CD4-positive, alpha-beta memory T cell (primary cell): ENCODE measurements around the gene SYCE1L. TPM values are rescaled to one million over a fixed set of nuclear protein-coding genes. Genes with fewer than 3 reads are reported as not detected.

Experiments
- CTCF ChIA-PET: fragments of 350-600 bp; sonication (Branson Sonifier 250); formaldehyde crosslinking; loops from one replicate; lab custom pipeline; 2021; ENCODE audit warnings: inconsistent platforms; ENCODE audit not compliant: partially characterized antibody; lab: Charles Lee
- POLR2A ChIA-PET: fragments of 350-600 bp; sonication (Branson Sonifier 250); formaldehyde crosslinking; loops from one replicate; lab custom pipeline; 2021; ENCODE audit not compliant: partially characterized antibody; lab: Charles Lee
- DNase-seq, 5 donors: peaks; one replicate each; pipeline versions ENCODE4 v3.0.0 to v3.0.0-alpha.2; 2020 to 2022; ENCODE audit warnings: mixed read lengths in 1 of 5
- H3K27ac ChIP-seq: one replicate; pipeline ENCODE4 v1.7.0; 2013; ENCODE audit warnings: low read depth, low read length
- H3K27me3 ChIP-seq: 2 replicates; pipeline ENCODE4 v1.7.0; 2013; ENCODE audit warnings: mild to moderate bottlenecking, low read length, moderate library complexity; ENCODE audit not compliant: insufficient read depth
- H3K36me3 ChIP-seq: 2 replicates; pipeline ENCODE4 v1.7.0; 2013; ENCODE audit warnings: mild to moderate bottlenecking, low read length, moderate library complexity; ENCODE audit not compliant: insufficient read depth
- H3K4me1 ChIP-seq: 2 replicates; pipeline ENCODE4 v1.7.0; 2013; ENCODE audit warnings: mild to moderate bottlenecking, low read length, moderate library complexity; ENCODE audit not compliant: insufficient read depth
- H3K4me3 ChIP-seq, 2 donors: one replicate each; pipeline ENCODE4 v1.7.0; 2013; ENCODE audit warnings: low read length in 2 of 2, mild to moderate bottlenecking in 1 of 2
- H3K9me3 ChIP-seq, 2 donors: one replicate each; pipeline ENCODE4 v1.7.0; 2013; ENCODE audit warnings: low read length in 2 of 2, control low read depth in 1 of 2; ENCODE audit not compliant: control insufficient read depth in 1 of 2
- H3K27ac Mint-ChIP-seq, 7 donors: one replicate each; pipeline ENCODE4 v1.8.0; 2020 to 2021; ENCODE audit warnings: mixed read lengths in 7 of 7, mild to moderate bottlenecking in 6 of 7, inconsistent platforms in 3 of 7, moderate library complexity in 3 of 7
- H3K27me3 Mint-ChIP-seq, 2 donors: one replicate each; pipeline ENCODE4 v1.8.0; 2020 to 2021; ENCODE audit warnings: mixed read lengths in 2 of 2
- H3K36me3 Mint-ChIP-seq, 2 donors: one replicate each; pipeline ENCODE4 v1.8.0; 2020 to 2021; ENCODE audit warnings: mixed read lengths in 2 of 2, inconsistent platforms in 1 of 2, mild to moderate bottlenecking in 1 of 2
- H3K4me1 Mint-ChIP-seq, 4 donors: one replicate each; pipeline ENCODE4 v1.8.0; 2020 to 2021; ENCODE audit warnings: mixed read lengths in 4 of 4, mild to moderate bottlenecking in 1 of 4
- H3K4me3 Mint-ChIP-seq, 8 donors: one replicate each; pipeline ENCODE4 v1.8.0; 2020 to 2021; ENCODE audit warnings: mixed read lengths in 8 of 8, mild to moderate bottlenecking in 7 of 8, moderate library complexity in 6 of 8, inconsistent platforms in 3 of 8
- H3K9me3 Mint-ChIP-seq, 8 donors: one replicate each; pipeline ENCODE4 v1.8.0; 2020 to 2021; ENCODE audit warnings: mixed read lengths in 8 of 8, mild to moderate bottlenecking in 5 of 8, inconsistent platforms in 3 of 8, moderate library complexity in 1 of 8
- intact Hi-C: fragments of 100-400 bp; cut with micrococcal nuclease; formaldehyde crosslinking; loops from one replicate; pipeline ENCODE4 v1.15.1; 2023
- polyA plus RNA-seq, 2 donors: library from polyadenylated mRNA; unstranded; fragments of 300-500 nt; fragmentation: Illumina TruSeq; gene quantifications; one replicate each; pipeline ENCODE4 v1.2.3, GENCODE V29; 2021
- total RNA-seq, 2 experiments: library from RNA; stranded (reverse); gene quantifications; one replicate each; pipeline ENCODE4 v1.2.3, GENCODE V29; 2021

The SYCE1L gene
- total and polyA plus RNA-seq, 4 experiments from 2014 or later, result 1.9 to 16.0 (median 8.9) TPM

DNA sequence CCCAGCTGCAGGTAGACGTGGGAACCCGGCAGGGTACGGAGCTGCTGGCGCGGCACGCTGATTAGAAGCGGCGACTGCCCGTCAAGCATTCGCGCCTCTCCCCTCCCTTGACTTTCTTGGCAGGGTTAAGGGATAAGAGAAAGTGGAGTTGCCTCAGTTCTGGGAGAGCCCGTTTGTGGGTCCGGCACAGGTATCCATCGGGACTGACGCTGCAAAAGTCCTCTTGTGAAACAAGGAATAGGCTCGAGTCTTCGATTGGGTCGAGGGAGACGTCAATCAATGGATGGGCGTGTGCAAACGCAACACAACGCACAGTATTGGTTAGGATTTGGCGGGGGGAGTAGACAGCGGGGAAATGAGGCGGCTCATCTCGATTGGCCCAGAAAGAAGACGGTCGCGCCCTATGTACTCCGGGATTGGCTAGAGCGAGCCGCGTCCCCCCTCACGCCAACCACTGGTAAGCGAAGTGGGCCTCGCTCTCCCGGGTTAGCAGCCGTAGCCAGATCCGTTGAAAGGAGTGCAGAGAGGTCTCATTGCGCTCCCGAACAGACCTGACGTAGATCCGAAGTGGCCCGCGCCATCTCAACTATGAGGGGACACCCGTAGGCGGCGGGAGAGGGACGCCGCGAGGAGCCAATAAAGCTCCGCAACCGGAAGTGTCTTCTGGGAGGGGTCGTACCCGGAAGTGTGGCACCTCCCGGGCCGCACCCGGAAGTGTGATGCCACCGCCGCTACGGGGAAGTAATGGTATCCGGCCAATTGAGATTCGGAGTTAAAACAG lies 8.5 kb upstream of the SYCE1L start, which contains the start of gene MON1B:
Gene MON1B, plus strand, starts transcription at position 713 of the 781 bp plus-strand sequence. CDS start 296 bp downstream, outside the sequence.
- Histone ChIP-seq H3K9me3 (no peaks in the 10 kb centered on the region), H3K27me3 (no peaks in the 10 kb centered on the region), H3K4me1 (peaks cover 27% of the 10 kb centered on the region), H3K36me3 (peaks cover 17% of the 10 kb centered on the region), H3K4me3 (peak within 1 kb of the TSS; percentile 97 to 99), H3K27ac (peak within 1 kb of the TSS; percentile 93)
- peaks cover 31 to 50% (median 38%) of the 10 kb centered on the region in 4 donors for H3K4me1 Mint-ChIP-seq
- DNase-seq, result peak; percentile 97 to 98 (median 98)
- POLR2A ChIA-PET, result interaction anchor here (0.8 to 2.1 kb wide), 8 partner anchors 10 to 1757 kb away, joined by 3 to 27 read pairs (median 4); partner anchors contain the start of genes CFDP1, KARS1 and TERF2IP
- CTCF ChIA-PET, result interaction anchor here (0.5 kb wide), 1 partner anchor 1543 kb away, joined by 3 read pairs; the partner anchor contains the start of genes KARS1 and TERF2IP
- H3K27ac Mint-ChIP-seq, result peak within 1 kb of the TSS; percentile 98 to 100 (median 99)
- peaks cover 30 to 51% of the 10 kb centered on the region in 2 donors for H3K36me3 Mint-ChIP-seq
- H3K4me3 Mint-ChIP-seq, result peak within 1 kb of the TSS; percentile 94 to 100 (median 98)
- intact Hi-C loops, result loop anchor here (1.0 to 5.0 kb wide), 9 partner anchors 22 to 1758 kb away; partner anchors contain the start of genes ADAT1, CFDP1, KARS1 and NUDT7
- peaks cover 0 to 2% (median 0%) of the 10 kb centered on the region in 8 donors for H3K9me3 Mint-ChIP-seq
- no peaks in the 10 kb centered on the region for H3K27me3 Mint-ChIP-seq

DNA sequence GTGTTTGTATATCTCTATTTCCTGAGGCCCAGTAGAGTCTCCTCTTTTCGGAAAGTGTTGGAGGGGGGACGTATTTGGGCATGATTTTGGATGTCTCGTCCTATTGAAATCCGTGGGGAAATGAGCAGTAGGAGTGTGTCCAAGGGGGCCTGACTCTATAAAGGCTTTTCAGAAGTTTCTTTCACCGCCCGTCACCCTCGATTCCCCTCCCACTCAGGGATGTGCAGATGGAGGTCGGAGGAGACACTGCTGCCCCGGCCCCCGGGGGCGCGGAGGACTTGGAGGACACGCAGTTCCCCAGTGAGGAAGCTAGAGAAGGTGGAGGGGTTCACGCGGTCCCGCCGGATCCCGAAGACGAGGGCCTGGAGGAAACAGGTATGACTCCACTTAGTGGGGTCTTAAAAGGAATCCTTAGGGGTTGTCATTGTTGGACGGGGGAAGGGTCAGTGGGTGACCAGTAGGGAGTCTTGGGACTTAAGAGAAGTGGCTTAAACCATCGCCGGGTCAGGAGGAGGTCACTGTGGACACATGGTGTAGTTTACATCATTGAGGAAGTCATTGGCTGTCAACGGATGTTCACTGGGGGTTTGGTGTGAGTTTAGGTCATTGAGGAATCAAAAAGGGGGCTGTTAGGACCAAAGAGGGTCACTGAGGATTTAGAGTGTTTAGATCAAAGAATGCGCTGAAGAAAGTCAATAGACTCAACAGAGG lies 7.8 kb upstream of the SYCE1L start:
- H3K27me3 Mint-ChIP-seq, result no peaks in the 10 kb centered on the region
- Histone ChIP-seq H3K9me3 (no peaks in the 10 kb centered on the region), H3K4me3 (peak overlapping the region; percentile 97 to 99), H3K4me1 (peaks cover 27% of the 10 kb centered on the region), H3K36me3 (peaks cover 21% of the 10 kb centered on the region), H3K27ac (peak overlapping the region; percentile 93), H3K27me3 (no peaks in the 10 kb centered on the region)
- ChIA-PET POLR2A (interaction anchor here (0.8 to 2.1 kb wide), 8 partner anchors 10 to 1758 kb away, joined by 3 to 27 read pairs (median 4); partner anchors contain the start of genes CFDP1, KARS1 and TERF2IP), CTCF (interaction anchor here (0.5 kb wide), 1 partner anchor 1544 kb away, joined by 3 read pairs; the partner anchor contains the start of genes KARS1 and TERF2IP)
- H3K36me3 Mint-ChIP-seq, result peaks cover 33 to 58% of the 10 kb centered on the region in 2 donors
- H3K4me1 Mint-ChIP-seq, result peaks cover 31 to 50% (median 39%) of the 10 kb centered on the region in 4 donors
- H3K27ac Mint-ChIP-seq, result peak overlapping the region; percentile 98 to 100 (median 99)
- intact Hi-C loops, result loop anchor here (1.0 to 5.0 kb wide), 5 partner anchors 21 to 1759 kb away; partner anchors contain the start of genes CFDP1, KARS1, TERF2IP and TMEM170A
- DNase-seq, result peak in 2 of 5 donors; percentile 20 to 49
- peaks cover 0 to 2% (median 0%) of the 10 kb centered on the region in 8 donors for H3K9me3 Mint-ChIP-seq
- H3K4me3 Mint-ChIP-seq, result peak overlapping the region; percentile 94 to 100 (median 98)

DNA sequence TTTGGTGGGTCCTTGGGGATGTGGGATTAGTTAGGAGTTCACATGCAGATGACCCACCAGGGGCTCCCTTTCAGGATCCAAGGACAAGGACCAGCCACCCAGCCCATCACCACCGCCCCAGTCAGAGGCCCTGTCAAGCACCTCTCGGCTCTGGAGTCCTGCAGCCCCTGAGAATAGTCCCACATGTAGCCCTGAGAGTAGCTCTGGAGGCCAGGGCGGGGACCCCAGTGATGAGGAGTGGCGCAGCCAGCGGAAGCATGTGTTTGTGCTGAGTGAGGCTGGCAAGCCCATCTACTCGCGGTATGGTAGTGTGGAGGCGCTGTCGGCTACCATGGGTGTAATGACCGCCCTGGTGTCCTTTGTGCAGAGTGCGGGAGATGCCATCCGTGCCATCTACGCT lies 5.8 kb upstream of the SYCE1L start:
- Mint-ChIP-seq H3K9me3 (peaks cover 0 to 2% (median 0%) of the 10 kb centered on the region in 8 donors), H3K27ac (peak overlapping the region in 4 of 7 donors; percentile 52 to 100 (median 99)), H3K4me3 (peak overlapping the region in 5 of 8 donors; percentile 94 to 100 (median 98)), H3K27me3 (no peaks in the 10 kb centered on the region), H3K4me1 (peaks cover 31 to 50% (median 41%) of the 10 kb centered on the region in 4 donors), H3K36me3 (peaks cover 38 to 76% of the 10 kb centered on the region in 2 donors)
- no peak for DNase-seq
- Histone ChIP-seq H3K4me1 (peaks cover 27% of the 10 kb centered on the region), H3K27me3 (no peaks in the 10 kb centered on the region), H3K27ac (no peak overlapping the region), H3K4me3 (no peak overlapping the region), H3K36me3 (peaks cover 33% of the 10 kb centered on the region), H3K9me3 (no peaks in the 10 kb centered on the region)
- intact Hi-C loops, result loop anchor here (5.0 kb wide), 2 partner anchors 1731 to 1761 kb away; partner anchors contain the start of genes CFDP1 and TMEM170A
- CTCF ChIA-PET, result no interaction called here
- POLR2A ChIA-PET, result no interaction called here

DNA sequence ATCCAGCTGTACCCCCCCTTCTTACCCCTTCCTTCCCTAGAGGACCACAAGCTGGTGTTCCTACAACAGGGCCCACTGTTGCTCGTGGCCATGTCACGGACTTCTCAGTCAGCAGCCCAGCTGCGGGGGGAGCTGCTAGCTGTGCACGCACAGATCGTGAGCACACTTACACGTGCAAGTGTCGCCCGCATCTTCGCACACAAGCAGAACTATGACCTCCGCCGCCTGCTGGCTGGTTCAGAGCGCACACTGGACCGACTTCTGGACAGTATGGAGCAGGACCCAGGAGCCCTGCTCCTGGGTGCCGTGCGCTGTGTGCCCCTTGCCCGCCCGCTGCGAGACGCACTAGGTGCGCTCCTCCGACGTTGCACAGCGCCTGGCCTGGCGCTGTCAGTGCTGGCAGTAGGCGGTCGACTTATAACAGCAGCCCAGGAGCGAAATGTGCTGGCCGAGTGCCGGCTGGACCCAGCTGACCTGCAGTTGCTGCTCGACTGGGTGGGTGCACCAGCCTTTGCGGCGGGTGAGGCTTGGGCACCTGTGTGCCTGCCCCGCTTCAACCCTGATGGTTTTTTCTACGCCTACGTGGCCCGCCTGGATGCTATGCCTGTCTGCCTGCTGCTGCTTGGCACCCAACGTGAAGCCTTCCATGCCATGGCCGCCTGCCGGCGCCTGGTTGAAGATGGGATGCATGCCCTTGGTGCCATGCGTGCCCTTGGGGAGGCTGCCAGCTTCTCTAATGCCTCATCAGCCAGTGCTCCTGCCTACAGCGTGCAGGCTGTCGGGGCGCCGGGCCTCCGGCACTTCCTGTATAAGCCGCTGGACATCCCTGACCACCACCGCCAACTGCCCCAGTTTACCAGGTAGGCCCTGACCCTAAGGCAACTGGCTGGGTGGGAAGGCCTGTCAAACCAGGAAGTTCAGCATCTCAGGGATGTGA lies 4.6 kb upstream of the SYCE1L start:
- intact Hi-C loops, result loop anchor here (5.0 kb wide), 2 partner anchors 1732 to 1762 kb away; partner anchors contain the start of genes CFDP1 and TMEM170A
- Mint-ChIP-seq H3K36me3 (peaks cover 38 to 85% of the 10 kb centered on the region in 2 donors), H3K9me3 (peaks cover 0 to 2% (median 0%) of the 10 kb centered on the region in 8 donors), H3K27ac (peak overlapping the region in 1 of 7 donors; percentile 72), H3K27me3 (no peaks in the 10 kb centered on the region), H3K4me1 (peaks cover 28 to 42% (median 36%) of the 10 kb centered on the region in 4 donors), H3K4me3 (peak overlapping the region in 2 of 8 donors; percentile 54 to 100)
- peaks cover 44% of the 10 kb centered on the region for H3K36me3 ChIP-seq
- CTCF ChIA-PET, result no interaction called here
- H3K9me3 ChIP-seq, result no peaks in the 10 kb centered on the region
- no peaks in the 10 kb centered on the region for H3K27me3 ChIP-seq
- peaks cover 27% of the 10 kb centered on the region for H3K4me1 ChIP-seq
- H3K27ac ChIP-seq, result no peak overlapping the region
- POLR2A ChIA-PET, result no interaction called here
- H3K4me3 ChIP-seq, result no peak overlapping the region
- DNase-seq, result no peak

DNA sequence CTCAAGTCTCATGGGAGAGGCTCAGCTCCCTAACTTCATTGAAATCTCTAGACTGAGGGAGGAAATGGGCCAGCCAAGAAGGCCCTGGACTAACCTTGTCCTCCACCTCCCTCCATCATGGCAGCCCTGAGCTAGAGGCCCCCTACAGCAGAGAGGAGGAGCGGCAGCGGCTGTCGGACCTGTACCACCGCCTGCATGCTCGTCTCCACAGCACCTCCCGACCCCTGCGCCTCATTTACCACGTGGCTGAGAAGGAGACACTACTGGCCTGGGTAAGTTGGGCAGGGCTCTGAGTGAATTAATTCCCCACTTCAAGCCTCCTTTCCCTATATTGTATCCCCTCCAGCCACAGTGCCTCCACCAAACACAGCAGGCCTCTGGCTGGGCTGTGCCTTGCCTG lies 3.8 kb upstream of the SYCE1L start:
- Histone ChIP-seq H3K27me3 (no peaks in the 10 kb centered on the region), H3K27ac (no peak overlapping the region), H3K4me1 (peaks cover 27% of the 10 kb centered on the region), H3K36me3 (peaks cover 47% of the 10 kb centered on the region), H3K4me3 (no peak overlapping the region), H3K9me3 (no peaks in the 10 kb centered on the region)
- CTCF ChIA-PET, result no interaction called here
- Mint-ChIP-seq H3K27ac (peak overlapping the region in 3 of 7 donors; percentile 48 to 75 (median 59)), H3K36me3 (peaks cover 38 to 87% of the 10 kb centered on the region in 2 donors), H3K4me1 (peaks cover 28 to 41% (median 35%) of the 10 kb centered on the region in 4 donors), H3K9me3 (peaks cover 0 to 2% (median 0%) of the 10 kb centered on the region in 8 donors), H3K4me3 (peak overlapping the region in 1 of 8 donors; percentile 54), H3K27me3 (no peaks in the 10 kb centered on the region)
- intact Hi-C loops, result no loop called here
- DNase-seq, result no peak
- POLR2A ChIA-PET, result no interaction called here

DNA sequence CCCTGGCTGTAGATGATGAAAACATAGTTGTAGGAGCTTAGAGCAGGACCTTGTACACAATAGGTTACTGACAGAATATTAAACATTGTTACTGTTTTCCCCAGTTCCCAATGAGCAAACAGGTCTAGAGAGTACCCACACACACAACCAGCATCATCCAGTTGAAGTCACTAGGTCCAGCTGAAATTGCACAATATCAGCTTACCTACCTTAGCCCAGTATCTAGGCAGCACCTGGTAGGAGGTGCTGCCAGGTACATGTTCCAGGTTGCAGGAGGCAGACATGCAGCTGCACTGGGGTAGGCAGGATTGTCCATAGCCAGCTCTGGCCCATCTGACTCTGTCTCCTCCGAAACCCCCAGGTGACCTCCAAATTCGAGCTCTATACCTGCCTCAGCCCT lies 1.5 kb upstream of the SYCE1L start:
- no peak overlapping the region for H3K27ac ChIP-seq
- no peak overlapping the region for H3K4me3 ChIP-seq
- H3K9me3 ChIP-seq, result no peaks in the 10 kb centered on the region
- ChIA-PET CTCF (no interaction called here), POLR2A (no interaction called here)
- H3K4me1 ChIP-seq, result peaks cover 13% of the 10 kb centered on the region
- H3K9me3 Mint-ChIP-seq, result no peaks in the 10 kb centered on the region
- no peaks in the 10 kb centered on the region for H3K27me3 Mint-ChIP-seq
- H3K4me3 Mint-ChIP-seq, result no peak overlapping the region
- intact Hi-C loops, result no loop called here
- peaks cover 47% of the 10 kb centered on the region for H3K36me3 ChIP-seq
- H3K27me3 ChIP-seq, result no peaks in the 10 kb centered on the region
- peaks cover 9 to 24% (median 15%) of the 10 kb centered on the region in 4 donors for H3K4me1 Mint-ChIP-seq
- H3K27ac Mint-ChIP-seq, result no peak overlapping the region
- peaks cover 25 to 66% of the 10 kb centered on the region in 2 donors for H3K36me3 Mint-ChIP-seq
- no peak for DNase-seq
